Activated T-helper 1 cell treated with anti-CD3 and anti-CD28 coated beads, Interleukin-12 subunit alpha, Interleukin-12 subunit beta, Interleukin-2, Interleukin-4 antibody, amounts not matched to agents 30 ng/mL and 10 ng/mL and 1 ng/mL, durations not matched to agents 14 hours and 24 hours and 36 hours (primary cell): ENCODE results near the gene IRX3. TPM values are rescaled to one million over a fixed set of nuclear protein-coding genes. Genes with fewer than 3 reads are reported as not detected.
A peak's percentile ranks its signal among the peaks of the same experiment; 100 is the strongest.

ENCODE experiments used
- DNase-seq: peaks from one replicate; pipeline ENCODE4 v3.0.0; 2021; ENCODE audit warnings: low spot score
- H3K27ac Mint-ChIP-seq: one replicate; pipeline ENCODE4 v1.8.0; 2021; ENCODE audit warnings: mild to moderate bottlenecking, mixed read lengths
- H3K27me3 Mint-ChIP-seq: one replicate; pipeline ENCODE4 v1.8.0; 2022; ENCODE audit warnings: mild to moderate bottlenecking, moderate library complexity, mixed read lengths; ENCODE audit not compliant: insufficient read depth
- H3K36me3 Mint-ChIP-seq: one replicate; pipeline ENCODE4 v1.8.0; 2021; ENCODE audit warnings: low read depth, mixed read lengths
- H3K4me1 Mint-ChIP-seq: one replicate; pipeline ENCODE4 v1.8.0; 2021; ENCODE audit warnings: low read depth, mixed read lengths
- H3K4me3 Mint-ChIP-seq: one replicate; pipeline ENCODE4 v1.8.0; 2021; ENCODE audit warnings: mild to moderate bottlenecking, moderate library complexity, mixed read lengths
- H3K9me3 Mint-ChIP-seq: one replicate; pipeline ENCODE4 v1.8.0; 2021; ENCODE audit warnings: mixed read lengths
- intact Hi-C: fragments of 100-400 bp; cut with micrococcal nuclease; formaldehyde crosslinking; loops from one replicate; pipeline ENCODE4 v1.15.1; 2024
- total RNA-seq: library from RNA; stranded (reverse); gene quantifications from 2 replicates; pipeline ENCODE4 v1.2.3, GENCODE V29; 2022

IRX3 gene
- total RNA-seq, result 1.1 and 1.4 TPM in 2 replicates

DNA sequence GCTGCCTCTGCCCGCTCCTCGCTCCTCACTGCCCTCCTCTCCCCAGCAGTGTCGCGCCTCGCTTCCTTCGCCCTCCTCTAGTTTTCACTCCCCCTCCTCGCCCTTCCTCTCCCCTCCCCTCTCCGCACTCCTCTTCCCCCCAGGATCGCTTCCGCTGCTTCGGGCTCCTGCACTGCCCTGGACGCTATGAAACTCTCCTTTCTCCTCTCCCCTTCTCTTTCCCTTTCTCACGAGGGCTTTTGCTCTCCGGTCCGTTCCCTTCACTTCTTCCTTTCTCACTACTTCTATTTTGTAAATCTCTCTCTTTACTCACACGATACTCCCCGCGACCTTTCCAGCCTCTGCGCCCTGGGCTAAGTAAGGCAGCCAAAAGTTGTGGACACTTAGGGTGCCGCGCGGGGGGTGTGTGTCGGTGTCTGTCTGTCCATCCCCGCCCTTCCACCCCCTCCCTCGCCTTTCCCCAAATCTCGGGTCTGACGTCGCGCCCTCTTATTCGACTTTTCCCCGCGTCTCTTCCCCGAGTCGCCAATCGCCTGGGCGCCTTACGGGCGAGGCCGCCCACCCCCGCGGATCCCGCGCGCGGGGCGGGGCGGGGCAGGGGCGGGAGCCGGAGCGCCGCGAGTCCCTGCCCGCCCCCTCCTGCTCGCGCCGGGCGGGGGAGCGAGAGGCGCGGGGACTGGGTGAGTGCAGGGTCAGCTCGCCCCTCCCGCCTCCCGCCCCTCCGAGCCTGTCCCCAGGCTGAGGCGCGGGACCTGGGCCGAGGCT lies at the start of gene IRX3:
Gene IRX3 (minus strand): TSS at position 422 of the 765 bp plus-strand sequence. CDS start 737 bp downstream, outside the sequence.
- H3K4me3 Mint-ChIP-seq, result peak within 1 kb of the TSS; percentile 81
- H3K36me3 Mint-ChIP-seq, result peaks cover 2% of the 10 kb centered on the region
- H3K27ac Mint-ChIP-seq, result peak within 1 kb of the TSS; percentile 88
- peak; percentile 9 for DNase-seq
- peaks cover 15% of the 10 kb centered on the region for H3K4me1 Mint-ChIP-seq
- H3K9me3 Mint-ChIP-seq, result no peaks in the 10 kb centered on the region
- peaks cover 61% of the 10 kb centered on the region for H3K27me3 Mint-ChIP-seq
- intact Hi-C loops, result loop anchor here (1.0 to 5.0 kb wide), 2 partner anchors 86 to 396 kb away; no protein-coding TSS in a partner anchor

DNA sequence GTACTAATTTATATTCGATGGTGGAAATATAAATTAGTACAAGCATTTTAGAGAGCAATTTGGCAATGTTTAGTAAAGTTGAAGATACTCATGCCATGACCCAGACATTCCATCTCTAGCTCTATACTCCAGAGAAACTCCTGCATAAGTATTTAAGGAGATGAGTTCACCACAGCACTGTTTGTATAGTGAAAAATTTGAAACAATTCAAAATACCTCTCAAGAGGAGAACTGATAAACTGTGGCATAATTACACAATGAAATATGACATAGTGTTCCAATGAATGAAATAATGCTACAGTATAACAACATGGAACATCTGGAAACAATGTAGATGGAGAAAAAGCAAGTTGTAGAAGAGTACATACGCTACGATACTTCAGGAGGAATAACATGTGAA lies 48.6 kb upstream of the IRX3 start:
- Mint-ChIP-seq H3K4me3 (no peak overlapping the region), H3K27me3 (peaks cover 11% of the 10 kb centered on the region), H3K27ac (no peak overlapping the region), H3K9me3 (no peaks in the 10 kb centered on the region), H3K36me3 (no peaks in the 10 kb centered on the region), H3K4me1 (no peaks in the 10 kb centered on the region)
- DNase-seq, result no peak
- intact Hi-C loops, result no loop called here

DNA sequence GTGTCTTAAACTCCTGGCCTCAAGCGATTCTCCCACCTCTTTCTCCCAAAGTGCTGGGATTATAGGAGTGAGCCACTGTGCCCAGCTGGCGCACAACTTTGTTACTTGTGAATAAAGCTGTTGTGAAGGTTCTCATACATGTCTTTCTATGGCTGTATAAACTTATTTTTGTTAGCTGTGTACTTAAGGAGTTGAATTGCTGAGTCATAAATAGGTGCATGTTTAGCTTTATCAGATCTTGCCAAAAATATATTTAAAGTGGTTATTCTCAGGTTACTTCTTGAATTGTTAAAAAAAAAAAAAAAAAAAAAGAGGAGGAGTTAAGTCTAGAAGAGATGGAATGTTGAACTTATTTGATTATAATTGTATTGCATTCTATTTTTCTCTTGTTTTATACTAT lies 47.6 kb upstream of the IRX3 start:
- H3K4me1 Mint-ChIP-seq, result no peaks in the 10 kb centered on the region
- no peak overlapping the region for H3K27ac Mint-ChIP-seq
- intact Hi-C loops, result no loop called here
- peaks cover 11% of the 10 kb centered on the region for H3K27me3 Mint-ChIP-seq
- no peak for DNase-seq
- H3K36me3 Mint-ChIP-seq, result no peaks in the 10 kb centered on the region
- H3K4me3 Mint-ChIP-seq, result no peak overlapping the region
- no peaks in the 10 kb centered on the region for H3K9me3 Mint-ChIP-seq

DNA sequence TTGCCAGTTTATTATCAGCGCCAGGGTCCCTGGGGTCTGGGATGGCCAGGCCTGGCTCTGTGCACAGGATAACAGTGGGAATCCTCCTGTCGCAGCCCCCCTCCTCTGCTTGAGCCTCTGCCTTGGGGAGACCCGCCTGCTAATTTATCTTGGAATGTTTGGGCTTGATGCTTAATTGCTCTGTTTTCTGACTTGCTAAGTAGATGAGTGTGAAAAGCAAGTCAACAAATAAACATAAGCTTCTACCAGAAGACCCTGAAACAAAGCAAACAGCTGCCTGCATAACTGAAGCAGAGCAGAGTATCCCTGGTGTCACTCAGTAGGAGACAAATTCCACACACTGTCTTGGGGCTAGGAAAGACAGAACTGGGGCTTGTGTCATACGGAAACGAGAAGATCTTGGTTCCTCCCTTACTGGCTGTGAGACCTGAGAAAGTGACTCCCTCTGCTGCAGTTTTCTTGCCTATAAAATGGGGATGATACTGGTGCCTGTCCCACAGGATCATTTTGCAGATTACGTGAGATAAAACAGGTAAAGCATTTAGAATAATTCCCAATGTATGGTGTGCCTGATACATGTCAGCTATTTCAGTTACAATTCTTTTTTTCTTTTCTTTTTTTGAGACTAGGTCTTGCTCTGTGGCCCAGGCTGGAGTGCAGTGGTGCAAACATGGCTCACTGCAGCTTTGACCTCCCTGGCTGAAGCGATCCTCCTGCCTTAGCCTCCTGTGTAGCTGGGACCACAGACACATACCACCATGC lies 44.8 kb upstream of the IRX3 start:
- Mint-ChIP-seq H3K27me3 (peaks cover 10% of the 10 kb centered on the region), H3K27ac (no peak overlapping the region), H3K9me3 (no peaks in the 10 kb centered on the region), H3K36me3 (no peaks in the 10 kb centered on the region), H3K4me3 (no peak overlapping the region), H3K4me1 (no peaks in the 10 kb centered on the region)
- DNase-seq, result no peak
- intact Hi-C loops, result no loop called here

DNA sequence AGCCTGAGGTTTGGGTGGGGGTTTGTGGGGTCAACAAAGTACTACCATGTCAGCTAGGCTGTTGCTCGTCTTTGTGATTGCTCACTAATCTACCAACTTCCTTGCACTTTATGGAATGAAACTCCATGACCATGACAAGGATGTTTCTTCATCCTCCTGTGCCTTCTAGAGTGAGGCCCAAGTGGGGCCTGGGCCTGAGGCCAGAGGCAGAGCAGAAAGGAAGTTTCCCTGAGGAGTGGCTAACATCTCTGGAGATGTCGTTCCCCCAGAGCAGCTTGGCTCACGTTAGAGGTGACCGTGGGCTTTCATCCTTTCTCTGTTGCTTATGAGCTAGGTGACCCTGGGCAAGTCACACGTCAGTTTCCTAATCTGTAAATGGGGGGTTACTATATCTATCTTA lies 41.0 kb upstream of the IRX3 start:
- no peaks in the 10 kb centered on the region for H3K4me1 Mint-ChIP-seq
- H3K4me3 Mint-ChIP-seq, result no peak overlapping the region
- peaks cover 10% of the 10 kb centered on the region for H3K27me3 Mint-ChIP-seq
- intact Hi-C loops, result no loop called here
- no peak for DNase-seq
- no peak overlapping the region for H3K27ac Mint-ChIP-seq
- no peaks in the 10 kb centered on the region for H3K36me3 Mint-ChIP-seq
- H3K9me3 Mint-ChIP-seq, result no peaks in the 10 kb centered on the region

DNA sequence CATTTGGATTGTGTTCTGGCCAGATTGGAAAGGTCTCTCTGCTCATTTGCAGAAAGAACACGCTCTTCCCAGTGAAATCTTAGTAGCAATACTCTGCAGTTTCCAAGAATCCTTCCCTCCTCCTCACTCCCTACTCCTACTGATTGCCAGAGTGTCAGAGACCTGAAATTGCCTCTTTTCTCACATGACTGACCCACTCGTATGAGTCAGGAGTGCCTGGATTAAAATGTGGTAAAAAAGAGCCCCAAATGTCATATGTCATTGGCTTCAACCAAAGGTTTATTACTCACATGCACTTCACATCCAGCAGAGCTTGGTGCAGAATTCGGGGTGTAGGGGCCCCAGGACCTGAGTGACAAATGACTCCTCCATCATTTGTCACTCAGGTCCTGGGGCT lies 39.7 kb upstream of the IRX3 start:
- intact Hi-C loops, result no loop called here
- no peak for DNase-seq
- Mint-ChIP-seq H3K9me3 (no peaks in the 10 kb centered on the region), H3K4me3 (no peak overlapping the region), H3K4me1 (no peaks in the 10 kb centered on the region), H3K27ac (no peak overlapping the region), H3K27me3 (peaks cover 10% of the 10 kb centered on the region), H3K36me3 (no peaks in the 10 kb centered on the region)

DNA sequence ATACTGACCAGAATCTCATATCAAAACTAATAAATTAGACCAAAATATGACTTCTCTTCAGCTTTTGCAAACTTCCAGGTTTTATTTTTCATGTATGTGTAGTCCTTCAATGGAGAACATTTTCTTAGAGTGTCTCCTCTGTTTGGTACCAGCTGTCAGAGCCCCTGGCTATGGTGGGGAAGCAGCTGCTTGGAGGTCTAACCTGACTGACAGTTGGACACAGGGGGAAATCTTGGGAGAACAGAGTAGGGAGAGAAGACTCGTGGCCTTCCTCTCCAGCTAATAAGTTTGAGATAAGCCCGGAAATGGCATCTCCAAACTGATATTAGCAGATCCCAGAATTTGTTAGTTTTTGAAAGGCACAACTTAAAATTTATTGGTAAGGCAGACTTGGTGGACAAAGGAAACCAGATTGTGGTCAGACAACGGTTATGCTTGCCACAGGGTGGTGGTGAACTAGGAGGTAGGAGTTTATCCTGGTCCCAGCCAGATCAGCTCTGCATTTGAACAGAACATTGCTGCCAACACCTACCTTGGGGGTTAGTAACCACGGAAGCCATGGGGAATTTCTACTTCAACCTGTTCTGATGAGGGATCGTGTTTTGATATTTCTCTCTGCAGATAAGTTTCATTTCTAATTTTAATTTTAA lies 39.2 kb upstream of the IRX3 start:
- Mint-ChIP-seq H3K27ac (no peak overlapping the region), H3K9me3 (no peaks in the 10 kb centered on the region), H3K4me3 (no peak overlapping the region), H3K36me3 (no peaks in the 10 kb centered on the region), H3K27me3 (peaks cover 7% of the 10 kb centered on the region), H3K4me1 (no peaks in the 10 kb centered on the region)
- intact Hi-C loops, result no loop called here
- DNase-seq, result no peak

DNA sequence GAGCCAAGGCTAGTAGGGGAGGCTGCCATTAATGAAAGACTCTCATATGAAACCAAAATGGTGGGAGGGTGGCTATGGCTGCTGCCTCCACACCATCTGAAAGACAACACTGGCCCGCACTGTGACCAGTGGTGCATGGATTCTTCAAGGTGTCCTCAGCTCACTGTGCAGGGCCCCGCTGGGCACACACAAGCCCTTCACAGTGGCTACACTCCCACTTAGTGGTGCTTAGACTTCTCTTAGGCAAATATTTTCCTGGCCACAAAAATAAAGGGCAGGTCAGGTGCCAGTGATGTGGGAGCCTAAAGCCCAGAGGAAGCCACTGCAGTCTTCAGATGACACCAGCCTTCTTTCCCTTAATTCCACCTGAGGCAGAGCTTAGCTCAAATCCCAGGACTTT lies 38.1 kb upstream of the IRX3 start:
- peaks cover 3% of the 10 kb centered on the region for H3K27me3 Mint-ChIP-seq
- H3K9me3 Mint-ChIP-seq, result no peaks in the 10 kb centered on the region
- intact Hi-C loops, result no loop called here
- H3K4me1 Mint-ChIP-seq, result no peaks in the 10 kb centered on the region
- H3K4me3 Mint-ChIP-seq, result no peak overlapping the region
- no peak overlapping the region for H3K27ac Mint-ChIP-seq
- DNase-seq, result no peak
- H3K36me3 Mint-ChIP-seq, result no peaks in the 10 kb centered on the region

DNA sequence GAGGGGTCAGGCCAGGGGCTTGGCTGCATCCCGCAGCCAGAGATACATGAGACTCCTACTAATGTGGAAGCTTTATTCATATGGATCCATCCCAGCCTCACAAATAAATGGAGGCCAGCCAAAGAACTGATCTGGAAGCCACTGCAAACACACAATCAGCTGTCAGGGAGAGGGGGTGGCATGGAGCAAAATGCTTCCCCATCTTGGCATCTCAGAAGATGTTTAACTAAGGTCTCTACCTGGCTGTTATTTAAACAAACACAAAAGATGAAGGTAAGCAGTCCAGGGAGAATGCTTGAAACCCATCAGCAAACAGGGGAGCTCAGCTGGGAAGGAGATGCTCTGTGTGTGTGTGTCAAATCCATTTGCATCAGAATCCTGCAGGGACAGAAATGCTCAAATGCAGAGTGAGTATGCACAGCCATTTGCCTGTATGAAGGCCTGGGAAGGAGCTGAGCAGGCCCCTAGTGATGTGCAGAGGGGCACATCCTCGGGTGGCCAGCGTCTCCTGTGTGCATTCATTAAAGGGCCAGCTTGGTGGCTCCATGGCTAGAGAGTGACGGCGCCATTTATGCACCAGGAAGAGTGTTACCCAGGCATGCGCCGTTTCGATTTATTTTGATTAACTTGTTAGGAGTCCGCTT lies 34.2 kb upstream of the IRX3 start:
- intact Hi-C loops, result no loop called here
- no peak for DNase-seq
- Mint-ChIP-seq H3K27me3 (peaks cover 3% of the 10 kb centered on the region), H3K4me1 (no peaks in the 10 kb centered on the region), H3K4me3 (no peak overlapping the region), H3K27ac (no peak overlapping the region), H3K36me3 (no peaks in the 10 kb centered on the region), H3K9me3 (no peaks in the 10 kb centered on the region)

DNA sequence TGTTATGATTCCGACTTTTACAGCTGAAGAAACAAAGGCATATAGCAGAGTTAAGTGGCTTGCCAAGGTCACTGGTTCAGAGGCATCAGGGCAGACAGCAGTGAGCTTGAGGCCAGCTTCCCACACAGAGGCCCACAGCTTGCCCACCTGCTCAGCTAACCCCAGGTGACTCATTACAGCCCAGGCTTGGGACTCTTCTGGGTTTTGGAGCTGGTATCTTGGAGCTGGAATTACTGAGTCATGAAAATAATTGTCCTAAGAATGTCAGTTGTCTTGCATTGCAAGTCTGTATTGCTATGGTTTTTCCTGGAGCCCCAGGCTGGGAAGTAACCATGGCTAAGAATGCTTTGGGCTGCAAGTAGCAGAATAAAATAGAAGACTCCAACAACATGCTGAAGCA lies 32.4 kb upstream of the IRX3 start:
- no peaks in the 10 kb centered on the region for H3K36me3 Mint-ChIP-seq
- H3K27ac Mint-ChIP-seq, result no peak overlapping the region
- DNase-seq, result no peak
- H3K4me3 Mint-ChIP-seq, result no peak overlapping the region
- H3K9me3 Mint-ChIP-seq, result no peaks in the 10 kb centered on the region
- no peaks in the 10 kb centered on the region for H3K4me1 Mint-ChIP-seq
- intact Hi-C loops, result no loop called here
- H3K27me3 Mint-ChIP-seq, result peaks cover 5% of the 10 kb centered on the region

DNA sequence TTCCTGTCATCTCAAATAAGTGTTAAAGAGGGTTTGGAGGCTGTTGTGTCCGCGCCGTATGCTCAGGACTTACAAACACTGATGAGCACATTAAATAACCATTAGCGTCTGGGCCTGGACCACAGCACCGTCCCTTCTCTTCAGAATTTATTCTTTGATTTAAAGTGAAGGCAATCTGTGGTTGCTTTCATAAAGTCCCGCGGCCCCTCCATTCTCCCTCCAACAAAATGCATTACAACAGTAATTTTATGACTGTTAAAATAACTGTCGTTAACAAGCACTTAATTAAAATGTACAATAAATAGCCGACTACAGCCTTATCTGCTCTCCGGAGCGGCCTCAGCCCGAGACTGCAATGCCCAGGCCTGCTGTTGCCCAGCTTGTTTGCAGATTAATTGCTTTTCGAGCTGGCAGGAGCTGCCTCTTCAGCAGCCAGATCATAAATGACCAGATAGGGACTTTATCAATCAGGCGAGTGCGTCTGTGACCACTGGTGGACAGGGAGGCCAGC lies 30.6 kb upstream of the IRX3 start:
- Mint-ChIP-seq H3K9me3 (no peaks in the 10 kb centered on the region), H3K36me3 (no peaks in the 10 kb centered on the region), H3K27me3 (peaks cover 3% of the 10 kb centered on the region), H3K4me1 (no peaks in the 10 kb centered on the region), H3K27ac (no peak overlapping the region), H3K4me3 (no peak overlapping the region)
- intact Hi-C loops, result no loop called here
- no peak for DNase-seq

DNA sequence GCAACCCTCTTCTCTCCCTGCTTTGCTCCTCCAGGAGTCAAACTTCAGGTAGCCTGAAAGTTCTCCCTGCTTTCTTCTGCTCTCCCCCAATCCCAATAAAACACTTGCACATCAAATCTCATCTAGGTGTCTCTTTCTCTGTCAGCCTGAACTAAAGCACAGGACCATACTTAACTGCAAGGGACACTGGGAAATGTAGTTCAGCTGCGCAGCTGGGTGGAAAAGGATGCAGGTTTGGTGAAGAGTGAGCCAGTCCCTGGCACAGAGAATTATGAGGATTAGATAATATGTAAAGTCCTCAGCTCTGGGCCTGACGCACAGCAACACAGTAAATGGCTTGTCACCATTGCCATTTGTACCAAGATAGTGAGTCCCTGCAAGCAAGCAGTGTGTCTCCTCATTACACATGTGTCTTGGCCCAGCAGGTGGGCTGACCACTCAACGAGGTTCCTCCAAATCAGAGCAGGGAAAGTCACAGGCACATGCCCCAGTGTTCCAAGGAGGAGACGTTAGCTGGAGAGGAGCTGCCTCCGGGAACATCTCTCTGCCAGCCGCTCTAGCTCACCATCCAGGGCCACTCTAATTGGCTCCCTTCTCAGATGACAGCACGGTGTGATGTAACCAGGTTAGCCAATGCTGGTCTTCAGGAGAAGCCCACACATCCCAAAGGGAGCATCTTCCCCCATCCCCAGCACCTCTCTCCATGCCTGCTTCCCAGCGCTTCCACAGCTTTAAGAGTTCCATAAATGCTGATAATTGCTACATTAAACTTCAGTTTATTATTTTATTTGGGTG lies 29.7 kb upstream of the IRX3 start:
- H3K36me3 Mint-ChIP-seq, result no peaks in the 10 kb centered on the region
- no peak overlapping the region for H3K27ac Mint-ChIP-seq
- no peak overlapping the region for H3K4me3 Mint-ChIP-seq
- H3K27me3 Mint-ChIP-seq, result peaks cover 3% of the 10 kb centered on the region
- no peak for DNase-seq
- no peaks in the 10 kb centered on the region for H3K4me1 Mint-ChIP-seq
- intact Hi-C loops, result no loop called here
- H3K9me3 Mint-ChIP-seq, result no peaks in the 10 kb centered on the region
